Pancreas (tissue), 10 donors: ENCODE results near the gene ATPAF1. TPM values are rescaled to one million over a fixed set of nuclear protein-coding genes. Genes with fewer than 3 reads are reported as not detected.
A peak's percentile ranks its signal among the peaks of the same experiment; 100 is the strongest.

Source experiments
- ATAC-seq, 4 donors: fragments of 200-7000 bp; cut with Tn5 transposase; one replicate each; pipeline versions ENCODE4 v1.8.0 to v1.9.1; 2020; ENCODE audit warnings: mild to moderate bottlenecking in 4 of 4, moderate library complexity in 4 of 4
- DNase-seq, 6 donors: peaks; one replicate each; pipeline ENCODE4 v3.0.0-alpha.2; 2020
- FAIRE-seq: peaks from 2 replicates; lab custom pipeline; 2012; peaks lifted over from hg19 to GRCh38; lab: Jason Lieb, UNC
- H3K27ac ChIP-seq, 4 donors: fragments of 200-600 bp; sonication (generic); 1 replicate in 3 of 4; 2 replicates in 1 of 4; pipeline versions ENCODE4 v1.5.0 to v1.8.0; 2020
- H3K27me3 ChIP-seq, 4 donors: fragments of 200-600 bp; one replicate each; pipeline ENCODE4 v1.8.0; 2021
- H3K36me3 ChIP-seq, 3 donors: fragments of 200-600 bp; sonication (generic) in 1 of 3; one replicate each; pipeline versions ENCODE4 v1.5.0 to v1.8.0; 2020 to 2021
- H3K4me1 ChIP-seq, 3 donors: fragments of 200-600 bp; one replicate each; pipeline ENCODE4 v1.8.0; 2021
- H3K4me3 ChIP-seq, 4 donors: fragments of 200-600 bp; sonication (generic) in 2 of 4; one replicate each; pipeline versions ENCODE4 v1.5.0 to v1.8.0; 2020 to 2021
- H3K9me3 ChIP-seq, 4 donors: fragments of 200-600 bp; one replicate each; pipeline ENCODE4 v1.8.0; 2021
- WGBS, 2 donors: extraction: QIAGEN DNeasy Blood & Tissue Kit; methylation state at CpG; one replicate each; pipeline ENCODE4 v1.1.7; 2013; 5-methylcytosine and 5-hydroxymethylcytosine counted together
- intact Hi-C, 3 donors: fragments of 100-400 bp; cut with DNase I; formaldehyde crosslinking; loops; one replicate each; pipeline versions ENCODE4 v1.11.1 to v1.14.2; 2022
- polyA plus RNA-seq, 2 donors: library from polyadenylated mRNA; stranded (reverse); fragments of 200-250 nt; gene quantifications; one replicate each; pipeline ENCODE4 v1.2.3, GENCODE V29; 2013
- total RNA-seq, 6 donors: library from RNA; stranded (reverse); fragmentation: NEBNext Ultra II Directional in 4 of 6; extraction: Animal tissue kit (Norgen Biotek cat#: 25700) in 4 of 6; gene quantifications; one replicate each; pipeline versions ENCODE4 v1.2.1 to v1.2.4, GENCODE V29; 2021 to 2023
- TF ChIP-seq, protein P1 (sequence below), 4 donors: fragments of 200-600 bp; sonication (generic) in 3 of 4; IDR thresholded peaks; one replicate each; pipeline versions ENCODE4 v1.5.0 to v1.8.0; 2021; ENCODE audit warnings: antibody characterized with exemption in 4 of 4
- donor health status: healthy with polysubstance abuse.
- donor health status: DM: no; HTN: no; CAD: no; lungs with moderate emphysema.
- donor health status: DM: no; HTN: no; CAD: no.
- donor health status: control.
- donor health status: control.
- donor health status: Bipolar disorder and iron deficiency.
- donor health status: DM: yes; HTN: yes; CAD: no.
- donor health status: DM: no; HTN: no; CAD: no.
- donor health status: DM: no; HTN: no; CAD: no.
- donor health status: DM: yes; HTN: yes; CAD: no.

The ATPAF1 gene
- total and polyA plus RNA-seq, 8 donors, result 18.1 to 23.3 (median 21.5) TPM

DNA sequence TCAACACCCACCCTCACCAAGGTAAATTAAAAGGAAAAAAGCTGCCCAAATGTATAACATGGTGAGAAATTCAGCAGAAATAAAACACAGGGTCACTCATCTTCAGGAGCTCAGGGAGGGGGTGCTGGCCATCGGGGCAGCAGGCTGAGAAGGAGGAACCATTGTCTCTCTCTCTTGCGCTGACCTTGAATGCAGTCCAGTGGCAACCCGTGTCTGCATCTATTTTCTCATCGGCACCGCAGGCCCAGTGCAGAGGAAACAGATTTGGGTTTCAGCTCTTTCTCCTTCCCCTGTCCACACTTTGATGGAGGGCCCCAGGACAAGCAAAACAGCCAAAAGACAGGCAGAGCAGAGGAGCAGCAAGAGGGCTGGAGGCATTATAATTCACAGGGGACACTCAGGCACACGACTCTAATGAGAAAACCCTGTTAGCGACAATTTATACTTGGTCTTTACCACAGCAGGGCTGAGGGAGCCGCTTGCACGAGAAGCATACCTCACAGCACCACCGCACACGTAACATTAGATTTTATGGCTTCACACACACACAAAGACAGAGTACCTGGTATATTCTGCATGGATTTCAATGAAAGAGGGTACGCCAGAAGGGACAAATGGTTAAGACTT, 82.7 kb downstream of the ATPAF1 start:
- Histone ChIP-seq H3K36me3 (peaks cover 0 to 45% (median 19%) of the 10 kb centered on the region in 3 donors), H3K4me3 (no peak overlapping the region)
- TF ChIP-seq, protein P1, sequence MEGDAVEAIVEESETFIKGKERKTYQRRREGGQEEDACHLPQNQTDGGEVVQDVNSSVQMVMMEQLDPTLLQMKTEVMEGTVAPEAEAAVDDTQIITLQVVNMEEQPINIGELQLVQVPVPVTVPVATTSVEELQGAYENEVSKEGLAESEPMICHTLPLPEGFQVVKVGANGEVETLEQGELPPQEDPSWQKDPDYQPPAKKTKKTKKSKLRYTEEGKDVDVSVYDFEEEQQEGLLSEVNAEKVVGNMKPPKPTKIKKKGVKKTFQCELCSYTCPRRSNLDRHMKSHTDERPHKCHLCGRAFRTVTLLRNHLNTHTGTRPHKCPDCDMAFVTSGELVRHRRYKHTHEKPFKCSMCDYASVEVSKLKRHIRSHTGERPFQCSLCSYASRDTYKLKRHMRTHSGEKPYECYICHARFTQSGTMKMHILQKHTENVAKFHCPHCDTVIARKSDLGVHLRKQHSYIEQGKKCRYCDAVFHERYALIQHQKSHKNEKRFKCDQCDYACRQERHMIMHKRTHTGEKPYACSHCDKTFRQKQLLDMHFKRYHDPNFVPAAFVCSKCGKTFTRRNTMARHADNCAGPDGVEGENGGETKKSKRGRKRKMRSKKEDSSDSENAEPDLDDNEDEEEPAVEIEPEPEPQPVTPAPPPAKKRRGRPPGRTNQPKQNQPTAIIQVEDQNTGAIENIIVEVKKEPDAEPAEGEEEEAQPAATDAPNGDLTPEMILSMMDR (IDR thresholded peaks at IDR 0.05), result no peak

GRCh38 chr1:46583494-46583893, 84.7 kb downstream of the ATPAF1 start:
- peaks cover 0 to 47% (median 33%) of the 10 kb centered on the region in 3 donors for H3K36me3 ChIP-seq
- H3K27me3 ChIP-seq, result no peaks in the 10 kb centered on the region
- H3K27ac ChIP-seq, result no peak overlapping the region
- FAIRE-seq, result no peak
- WGBS, 2 donors, result 77 to 79% methylated on average over 5 of the region's 5 CpGs
- TF ChIP-seq, protein P1 (IDR thresholded peaks at IDR 0.05), result no peak
- DNase-seq, result no peak
- no peaks in the 10 kb centered on the region for H3K9me3 ChIP-seq
- no peak overlapping the region for H3K4me3 ChIP-seq
- peaks cover 0 to 8% (median 0%) of the 10 kb centered on the region in 3 donors for H3K4me1 ChIP-seq
- ATAC-seq, result no peak
- intact Hi-C loops, result no loop called here

More for the DNA sequence above, 82.7 kb downstream of the ATPAF1 start:
- H3K4me1 ChIP-seq, result peaks cover 0 to 8% (median 0%) of the 10 kb centered on the region in 3 donors
- 61 to 62% methylated on average over 12 of the region's 12 CpGs for WGBS, 2 donors
- H3K27ac ChIP-seq, result no peak overlapping the region
- intact Hi-C loops, result no loop called here
- ATAC-seq, result peak in 2 of 4 donors; percentile 5 to 58
- no peak for FAIRE-seq
- H3K9me3 ChIP-seq, result no peaks in the 10 kb centered on the region
- H3K27me3 ChIP-seq, result no peaks in the 10 kb centered on the region
- no peak for DNase-seq

DNA sequence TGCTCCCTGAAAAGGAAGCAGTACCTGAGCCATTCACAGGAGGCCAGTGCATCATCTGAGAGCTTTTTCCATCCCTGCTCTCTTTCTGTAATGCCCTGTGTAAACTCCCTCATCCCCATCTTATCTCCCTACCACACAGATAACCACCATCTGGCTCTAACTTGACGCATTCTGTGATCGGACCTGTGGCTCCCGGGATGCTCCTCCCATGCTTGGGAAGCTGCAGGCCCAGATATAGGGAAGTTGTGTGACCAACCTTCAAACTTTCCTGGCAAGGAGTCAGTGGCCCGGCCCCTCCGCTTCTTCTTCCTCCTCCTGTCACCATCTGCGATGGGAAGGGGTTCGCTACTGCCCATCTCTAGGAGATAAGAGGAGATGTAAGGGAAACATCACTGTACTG, 85.2 kb downstream of the ATPAF1 start:
- Histone ChIP-seq H3K4me3 (no peak overlapping the region), H3K9me3 (no peaks in the 10 kb centered on the region), H3K36me3 (peaks cover 0 to 49% (median 33%) of the 10 kb centered on the region in 3 donors), H3K4me1 (peaks cover 0 to 4% (median 0%) of the 10 kb centered on the region in 3 donors), H3K27me3 (no peaks in the 10 kb centered on the region), H3K27ac (no peak overlapping the region)
- TF ChIP-seq, protein P1 (IDR thresholded peaks at IDR 0.05), result no peak
- 61 to 62% methylated on average over 7 of the region's 7 CpGs for WGBS, 2 donors
- ATAC-seq (no peak), FAIRE-seq (no peak), DNase-seq (no peak)
- intact Hi-C loops, result no loop called here

Other genes with a start within 250 kb of the ATPAF1 start
- gene DMBX1, start 178.5 kb downstream of the ATPAF1 start, total RNA-seq, result not detected
- gene DMBX1, start 178.5 kb downstream of the ATPAF1 start, polyA plus RNA-seq, result not detected
- gene KNCN, start 116.7 kb downstream of the ATPAF1 start, total RNA-seq, result not detected
- not detected for gene KNCN, start 116.7 kb downstream of the ATPAF1 start, polyA plus RNA-seq
- gene MKNK1, start 64.1 kb downstream of the ATPAF1 start, total RNA-seq, result 100 to 1,000 TPM in 3 of 6 donors, 10 to 100 TPM in 3; 44.9 to 122 (median 92.1) TPM
- gene MKNK1, start 64.1 kb downstream of the ATPAF1 start, polyA plus RNA-seq, result 100 to 1,000 TPM; 145 to 172 TPM
- 10 to 100 TPM; 11.2 to 21.3 (median 14.4) TPM for gene MOB3C, start 51.6 kb downstream of the ATPAF1 start, total RNA-seq
- gene MOB3C, start 51.6 kb downstream of the ATPAF1 start, polyA plus RNA-seq, result 10 to 100 TPM; 14.0 to 16.7 TPM
- gene TEX38, start 3.5 kb upstream of the ATPAF1 start, total RNA-seq, result not detected
- under 1 TPM; 0.35 to 0.80 TPM for gene TEX38, start 3.5 kb upstream of the ATPAF1 start, polyA plus RNA-seq
- 10 to 100 TPM; 24.9 to 55.2 (median 31.9) TPM for gene EFCAB14, start 50.8 kb upstream of the ATPAF1 start, total RNA-seq
- 10 to 100 TPM in 1 of 2 donors, 1 to 10 TPM in 1; 8.4 to 19.8 TPM for gene EFCAB14, start 50.8 kb upstream of the ATPAF1 start, polyA plus RNA-seq
- gene CYP4B1, start 130.7 kb upstream of the ATPAF1 start, total RNA-seq, result 1 to 10 TPM in 3 of 6 donors, under 1 TPM in 2, not detected in 1; 0.25 to 5.8 (median 1.0) TPM
- gene CYP4B1, start 130.7 kb upstream of the ATPAF1 start, polyA plus RNA-seq, result 1 to 10 TPM; 2.3 to 3.0 TPM